HuH-7.5 (cell line): ENCODE measurements around the gene PPBP.

ENCODE experiments used
- DNase-seq: peaks from one replicate; pipeline ENCODE4 v3.0.0; 2011; ENCODE audit warnings: low spot score

Gene PPBP

GRCh38 chr4:73948291-73948690, 39.7 kb downstream of the PPBP start:
- DNase-seq, result no peak

DNA sequence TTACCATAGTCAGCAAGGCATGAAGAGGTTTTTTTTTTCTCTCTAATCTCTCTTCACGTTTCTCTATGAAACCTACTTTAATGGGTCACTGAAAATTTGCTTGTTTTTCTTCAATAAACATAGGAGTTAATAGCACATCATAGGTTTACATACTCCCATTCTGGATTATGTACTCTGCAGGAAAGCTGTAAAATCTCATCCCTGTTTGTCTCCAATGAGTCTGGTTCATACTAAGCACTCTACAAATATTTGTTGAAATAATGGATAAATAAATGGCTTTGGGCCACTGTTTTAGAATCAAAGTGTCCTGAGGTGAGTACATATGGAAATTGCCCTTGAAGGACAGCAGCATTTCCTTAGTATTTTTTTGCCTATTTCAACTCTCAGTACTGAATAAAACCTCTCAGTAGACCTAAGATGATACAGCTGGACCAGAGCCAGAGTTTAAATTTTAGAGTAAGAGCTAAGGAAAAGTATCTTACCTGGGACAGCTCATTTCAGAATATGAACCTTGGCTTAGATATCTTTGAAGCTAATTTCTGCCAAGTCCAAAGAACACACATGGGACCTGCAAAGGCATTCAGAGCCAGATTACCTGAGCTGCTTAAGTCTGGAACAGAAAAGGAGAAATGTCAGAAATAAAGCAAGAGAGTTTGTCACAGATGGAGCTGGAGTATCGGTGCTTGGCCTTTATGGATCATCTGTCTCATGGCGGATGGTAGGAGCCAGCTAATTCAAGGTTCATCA, 40.6 kb downstream of the PPBP start:
- DNase-seq, result no peak

DNA sequence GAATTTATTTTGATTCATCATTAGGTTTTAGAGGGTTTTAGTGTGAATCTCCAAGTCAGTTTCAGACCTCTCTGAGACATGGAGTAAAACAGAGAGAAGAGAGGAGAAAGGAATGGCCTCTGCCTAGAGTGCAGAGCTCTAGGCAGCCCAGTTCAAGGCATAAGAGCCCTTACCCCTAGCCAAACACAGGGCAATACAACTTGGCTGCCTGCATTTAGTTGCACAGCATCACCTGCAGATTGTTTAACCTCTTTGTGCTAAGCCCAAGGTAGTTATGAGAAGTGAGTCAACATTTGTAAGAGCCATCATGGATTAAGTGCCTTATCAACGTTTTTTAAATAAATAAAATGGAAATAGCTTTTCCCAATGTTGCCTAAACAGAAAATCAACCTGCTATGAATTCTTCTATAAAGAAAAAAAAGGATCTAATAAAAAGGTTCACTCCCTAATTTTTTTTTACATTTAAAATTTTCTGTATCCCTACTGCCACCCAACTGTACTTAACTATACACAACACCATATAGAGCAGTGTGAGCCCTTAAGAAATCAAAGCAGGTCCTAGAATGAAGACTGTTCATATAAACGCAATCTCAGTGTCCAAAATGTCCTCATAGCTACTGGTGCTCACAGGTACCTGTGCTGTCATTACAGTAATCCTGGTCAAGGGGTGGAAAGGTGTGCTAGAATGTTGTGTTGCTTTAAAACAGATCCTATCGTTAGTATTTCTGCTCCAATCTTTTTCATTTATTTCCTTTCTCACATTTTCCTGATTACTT, 42.1 kb downstream of the PPBP start:
- no peak for DNase-seq

- no peak for DNase-seq
Observed at GRCh38 chr4:73945140-73945539, 42.9 kb downstream of the PPBP start.

DNA sequence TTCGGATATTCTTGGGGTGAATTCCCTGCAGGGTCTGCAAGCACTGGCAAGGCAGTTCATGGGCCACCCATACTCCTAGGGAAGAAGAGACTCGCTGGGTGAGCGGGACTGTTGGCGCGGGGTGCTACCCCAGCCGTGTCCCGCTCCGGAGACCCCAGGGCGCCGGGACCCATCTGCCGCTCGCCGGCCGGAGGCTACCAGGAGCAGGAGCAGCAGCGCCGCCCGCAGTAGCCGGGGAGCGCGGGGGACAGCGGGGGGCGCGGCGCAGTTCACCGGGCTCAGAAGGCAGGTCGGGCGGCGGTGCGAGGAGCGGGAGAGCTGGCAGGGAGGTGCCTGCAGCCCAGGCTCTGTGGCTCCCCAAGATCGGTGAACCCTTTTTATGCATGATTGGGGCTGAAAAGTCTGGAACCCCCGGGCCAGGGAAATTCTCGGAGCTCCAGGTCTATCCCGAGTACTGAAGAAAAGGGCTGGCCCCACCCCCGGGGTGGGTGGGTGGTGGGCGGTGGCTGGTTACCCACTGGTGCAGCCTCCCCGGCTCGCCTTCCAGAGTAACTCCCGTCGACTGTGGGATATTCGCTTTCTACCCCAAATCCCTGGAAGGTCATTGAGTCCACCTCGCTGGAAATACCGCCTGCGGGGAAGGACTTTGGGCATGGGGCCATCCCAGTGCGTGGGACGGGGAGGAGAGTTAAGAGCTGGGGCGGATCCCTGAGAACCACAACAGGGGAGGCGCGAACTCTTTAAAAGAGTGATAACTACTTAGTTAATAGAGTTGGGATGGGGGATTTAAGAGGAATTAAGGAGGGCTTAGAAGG, 43.7 kb downstream of the PPBP start:
- no peak for DNase-seq

- DNase-seq, result no peak
Observed at GRCh38 chr4:73943555-73943954, 44.4 kb downstream of the PPBP start.

DNA sequence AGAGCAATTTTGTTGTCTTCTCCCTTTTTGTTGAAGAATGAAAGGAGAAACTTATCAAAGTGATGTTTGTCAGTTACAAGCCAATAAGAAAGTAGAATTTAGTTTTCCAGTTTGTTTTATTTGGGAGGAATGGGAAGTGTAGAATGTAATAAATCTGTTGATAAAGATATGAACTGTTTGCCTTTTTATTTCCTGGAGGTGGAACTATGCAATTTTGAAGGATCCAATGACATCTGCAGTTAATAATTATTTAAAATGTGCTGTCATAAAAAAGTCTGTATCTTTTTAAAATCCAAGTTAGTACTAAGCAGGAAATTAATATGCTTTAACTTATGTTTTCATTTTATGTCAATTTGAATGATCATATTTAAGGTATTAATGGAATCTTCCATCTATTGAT, 51.0 kb downstream of the PPBP start:
- no peak for DNase-seq
